HL-60/S4 (cell line): Measurements from ENCODE around the gene OVOL2.
"Not testable (repeated sequence)": the region's sequence is repeated elsewhere in the genome, so short reads cannot be mapped to it uniquely, and the experiment has no call there.

Experiments
- in situ Hi-C: fragments of 300-500 bp; cut with MboI; formaldehyde crosslinking; loops from 2 replicates; pipeline ENCODE4 v1.14.3; 2022; ENCODE audit warnings: low sequenced_read_pairs

The OVOL2 gene

DNA sequence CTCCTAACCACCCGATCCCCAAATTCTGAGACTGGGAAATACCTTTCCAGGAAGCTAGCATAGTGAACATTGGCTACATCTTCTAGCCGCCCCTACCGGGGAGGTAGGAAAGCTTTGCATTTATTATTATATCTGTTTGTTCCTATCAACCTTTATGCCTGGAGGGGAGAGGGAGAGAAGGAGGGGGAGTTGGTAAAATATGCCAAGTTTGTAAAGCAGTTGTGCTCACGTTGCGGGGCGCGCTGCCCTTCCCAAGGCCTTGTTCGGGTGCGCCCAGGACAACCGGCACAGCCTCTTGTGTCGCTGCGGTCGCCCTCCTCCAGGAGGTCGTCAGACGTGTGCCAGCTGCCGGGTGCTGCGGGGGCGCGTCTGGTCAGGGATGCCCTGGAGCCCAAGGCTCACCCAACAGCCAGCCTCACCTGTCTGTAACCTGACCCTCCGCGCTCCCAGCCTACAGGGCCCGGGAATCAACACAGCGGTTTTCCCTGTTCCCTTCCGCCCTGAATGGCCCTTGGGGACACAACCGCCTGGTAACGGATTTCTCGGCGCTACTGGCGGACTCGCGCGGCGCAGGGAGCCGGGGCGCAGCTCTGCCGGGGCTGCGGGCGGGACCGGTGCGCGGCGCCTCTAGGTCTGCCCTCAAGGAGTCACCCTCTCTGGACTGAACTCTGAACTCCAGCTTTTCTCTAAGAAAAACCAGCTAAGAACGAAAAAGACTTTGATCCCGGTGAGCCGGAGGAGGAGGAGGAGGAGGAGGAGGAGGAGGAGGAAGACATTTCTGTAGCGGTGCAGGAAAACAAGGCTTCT is 1.1 kb upstream of the OVOL2 start:
- in situ Hi-C loops: no loop called here

DNA sequence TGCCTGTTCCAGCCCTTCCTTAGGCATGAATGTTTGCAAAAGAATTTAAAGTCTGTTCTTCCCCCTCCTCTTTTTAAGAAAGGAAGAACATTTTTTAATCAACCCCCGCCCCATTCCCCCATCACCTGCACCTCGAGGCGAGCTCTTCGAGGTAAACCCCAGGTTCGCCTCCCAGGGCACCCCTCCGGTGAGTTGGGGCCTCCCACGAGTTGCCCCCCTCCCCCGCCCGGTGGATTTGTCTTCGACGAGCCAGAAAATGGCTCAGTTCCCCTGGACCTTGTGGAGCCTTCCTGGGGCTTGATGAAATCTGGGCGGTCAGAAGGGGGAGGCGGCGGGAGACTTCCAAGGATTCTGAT is 256 bp upstream of the OVOL2 start:
- in situ Hi-C loops: no loop called here

DNA sequence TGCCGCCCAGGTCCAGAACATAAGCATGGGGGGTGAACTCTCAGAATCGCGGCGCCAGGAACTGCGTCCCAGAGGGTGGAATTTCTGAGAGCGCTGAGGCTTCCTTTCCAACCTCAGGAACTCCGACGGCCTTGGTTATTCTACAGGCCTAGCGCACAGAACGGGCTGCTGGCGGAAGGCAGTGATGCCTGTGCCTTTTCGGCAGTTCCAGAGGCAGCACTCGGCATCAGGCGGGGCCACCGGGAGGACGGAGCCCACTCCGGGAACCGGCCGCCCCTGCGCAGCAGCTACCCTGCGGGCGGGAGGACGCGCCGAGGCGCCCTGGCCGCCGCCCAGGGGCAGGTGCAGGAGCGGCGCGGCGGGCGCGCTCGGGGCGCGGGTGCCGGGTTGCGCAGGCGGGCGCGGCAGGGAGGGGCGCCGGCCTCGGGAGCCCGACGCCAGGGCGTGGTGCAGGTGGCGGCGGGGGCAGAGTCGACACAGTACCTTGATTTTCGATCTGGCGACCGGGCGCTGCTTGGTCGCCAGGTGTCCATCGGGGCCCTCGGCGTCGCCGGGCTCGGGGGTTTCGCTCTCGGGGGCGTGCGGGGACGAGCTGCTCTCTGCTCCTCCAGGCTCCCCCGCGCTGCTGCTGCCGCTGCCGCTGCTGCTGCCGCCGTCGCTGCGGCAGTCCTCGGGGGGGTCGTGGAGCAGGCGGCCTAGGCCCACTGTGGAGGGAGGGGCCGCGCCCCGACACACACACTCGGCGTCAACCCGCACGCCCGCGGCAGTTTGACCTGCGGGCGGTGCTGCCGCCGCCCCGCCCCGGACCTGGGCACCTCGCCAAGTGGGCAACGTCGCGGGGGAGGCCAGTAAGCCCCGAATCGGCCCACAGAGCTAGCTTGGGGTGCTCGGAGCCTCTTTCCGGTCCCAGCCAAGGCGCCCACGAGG is 1.3 kb downstream of the OVOL2 start:
- in situ Hi-C loops: no loop called here

DNA sequence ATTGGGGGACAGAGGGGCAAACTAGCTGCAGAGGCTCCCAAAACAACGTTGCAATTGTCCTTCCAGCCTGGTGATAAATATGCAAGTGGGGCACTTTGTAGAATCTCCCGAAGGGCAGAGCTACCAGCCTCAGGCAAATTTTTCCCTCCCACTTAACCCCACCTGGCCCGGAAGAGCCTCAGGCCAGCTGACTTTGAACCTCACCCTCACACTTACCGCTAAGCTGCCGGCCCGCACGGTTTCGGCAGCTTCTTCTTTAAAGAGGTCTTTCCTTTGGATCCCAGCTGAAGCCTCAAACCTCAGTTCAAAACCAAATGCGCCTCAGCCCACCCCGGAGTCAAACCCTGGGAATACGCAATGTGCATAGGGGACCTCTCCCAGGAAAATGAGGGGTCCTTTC is 2.5 kb downstream of the OVOL2 start:
- in situ Hi-C loops: no loop called here

DNA sequence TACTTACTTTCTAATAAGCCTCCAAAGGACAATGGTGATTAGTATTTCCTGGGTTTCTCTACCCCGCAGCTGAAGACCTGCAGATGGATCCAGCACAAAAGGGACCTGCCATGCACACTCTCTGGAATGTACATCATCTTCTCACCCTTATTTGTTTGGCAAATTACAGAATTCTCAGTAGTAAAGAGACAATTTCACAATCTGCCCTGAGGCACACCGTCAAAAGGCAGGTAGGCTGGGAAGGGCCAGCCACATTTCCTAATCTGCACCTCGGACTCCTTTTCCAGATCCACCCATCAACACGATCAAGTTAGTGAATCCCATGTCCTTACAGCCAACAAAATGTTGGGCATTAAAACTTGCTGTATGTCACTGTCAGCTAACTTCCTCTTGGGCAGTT is 4.9 kb downstream of the OVOL2 start:
- in situ Hi-C loops: no loop called here

DNA sequence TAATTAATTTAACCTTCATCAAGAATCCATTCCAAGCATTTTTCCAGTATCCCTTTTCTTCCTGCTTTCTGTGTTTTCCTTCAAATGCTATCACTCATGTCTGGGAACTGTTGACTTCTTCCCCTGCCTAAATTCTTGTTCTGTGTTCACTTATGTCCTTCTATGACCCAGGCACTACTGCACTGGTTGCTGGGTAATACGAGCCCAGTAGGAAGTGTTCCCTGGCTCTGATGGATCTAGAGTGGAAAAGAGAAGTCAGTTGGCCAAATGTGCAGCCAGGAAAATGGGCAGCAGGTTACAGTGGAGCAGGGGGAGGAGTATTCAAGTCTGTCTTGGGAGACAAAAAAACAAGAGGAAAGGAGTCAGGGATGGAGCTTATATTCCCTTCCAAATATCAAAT is 7.1 kb downstream of the OVOL2 start:
- in situ Hi-C loops: no loop called here

DNA sequence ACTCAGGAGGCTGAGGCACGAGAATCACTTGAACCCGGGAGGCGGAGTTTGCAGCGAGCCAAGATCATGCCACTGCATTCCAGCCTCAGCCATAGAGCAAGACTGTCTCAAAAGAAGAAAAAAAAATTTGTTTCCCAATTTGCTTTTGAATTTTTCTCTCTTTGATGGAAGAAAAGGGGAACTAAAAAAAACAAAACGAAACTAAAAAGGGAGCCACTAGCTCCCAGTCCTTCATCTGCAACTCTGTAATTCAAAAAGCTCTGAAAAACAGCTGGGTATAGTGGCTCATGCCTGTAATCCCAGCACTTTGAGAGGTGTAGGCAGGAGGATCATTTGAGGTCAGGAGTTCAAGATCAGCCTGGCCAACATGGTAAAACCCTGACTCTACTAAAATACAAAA is 9.5 kb downstream of the OVOL2 start:
- in situ Hi-C loops: no loop called here

DNA sequence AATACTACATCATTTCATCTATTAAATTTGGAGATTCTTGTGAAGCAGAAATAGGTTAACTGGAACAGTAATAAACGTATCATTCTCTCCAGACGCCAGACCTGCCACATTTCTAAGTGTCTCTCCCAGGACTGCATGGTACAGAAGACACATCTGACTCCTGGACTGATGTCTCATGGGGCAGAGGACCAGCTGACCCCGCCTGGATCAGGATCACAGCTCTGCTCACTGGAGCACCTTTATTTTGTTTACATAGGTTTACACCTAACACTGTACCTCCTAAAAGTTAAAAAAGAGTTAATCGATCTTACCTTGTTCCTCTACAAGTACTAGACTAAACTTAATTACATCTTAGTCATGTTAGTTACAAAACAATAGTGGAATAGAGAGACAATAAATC is 11.2 kb downstream of the OVOL2 start:
- in situ Hi-C loops: no loop called here

DNA sequence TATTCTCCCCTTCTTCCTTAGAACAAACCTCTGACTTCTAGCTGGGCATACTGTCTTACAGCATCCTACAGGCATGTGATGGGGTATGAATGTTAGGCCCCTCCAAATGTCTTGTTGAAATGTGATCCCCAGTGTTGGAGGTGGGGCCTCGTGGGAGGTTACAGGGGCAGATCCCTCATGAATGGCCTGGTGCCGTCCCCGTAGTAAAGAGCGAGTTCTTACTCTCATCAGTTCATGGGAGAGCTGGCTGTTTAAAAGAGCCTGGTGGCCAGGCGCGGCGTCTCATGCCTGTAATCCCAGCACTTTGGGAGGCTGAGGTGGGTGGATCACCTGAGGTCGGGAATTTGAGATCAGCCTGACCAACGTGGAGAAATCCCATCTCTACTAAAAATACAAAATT is 15.5 kb downstream of the OVOL2 start:
- in situ Hi-C loops: no loop called here

DNA sequence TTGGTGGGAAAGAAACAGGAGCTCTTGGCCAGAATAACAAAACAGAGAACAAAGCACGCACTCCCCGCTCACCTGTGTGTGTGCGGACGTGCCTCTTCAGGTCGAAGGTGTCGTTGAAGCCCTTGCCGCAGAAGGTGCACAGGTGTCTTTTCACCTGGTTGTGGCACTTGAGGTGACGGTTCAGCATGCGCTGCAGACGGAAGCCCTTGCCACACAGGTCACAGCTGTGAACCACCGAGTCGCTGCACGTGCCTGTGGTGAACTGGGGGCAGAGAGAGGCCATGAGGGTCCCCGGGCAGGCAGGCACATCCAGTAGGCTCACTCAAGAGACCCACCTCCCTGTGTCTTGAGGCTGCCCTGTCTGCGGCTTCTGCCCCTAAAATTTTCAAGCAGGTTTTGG is 16.3 kb downstream of the OVOL2 start:
- in situ Hi-C loops: no loop called here

DNA sequence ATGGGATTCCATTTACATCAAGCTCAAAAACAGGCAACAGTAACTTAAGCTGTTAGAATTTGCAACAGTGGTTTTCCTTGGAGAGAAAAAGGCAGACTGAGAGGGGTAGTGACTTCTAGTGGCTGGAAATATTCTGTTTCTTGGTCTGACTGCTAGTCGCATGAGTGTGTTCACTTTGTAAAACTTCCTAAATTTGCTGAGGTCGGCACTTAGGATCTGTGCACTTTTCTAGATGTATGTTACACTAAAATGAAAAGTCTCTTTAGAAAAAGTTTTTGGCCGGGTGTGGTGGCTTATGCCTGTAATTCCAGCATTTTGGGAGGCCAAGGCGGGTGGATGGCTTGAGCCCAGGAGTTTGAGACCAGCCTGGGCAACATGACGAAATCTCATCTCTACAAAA is 18.7 kb downstream of the OVOL2 start:
- in situ Hi-C loops: no loop called here

DNA sequence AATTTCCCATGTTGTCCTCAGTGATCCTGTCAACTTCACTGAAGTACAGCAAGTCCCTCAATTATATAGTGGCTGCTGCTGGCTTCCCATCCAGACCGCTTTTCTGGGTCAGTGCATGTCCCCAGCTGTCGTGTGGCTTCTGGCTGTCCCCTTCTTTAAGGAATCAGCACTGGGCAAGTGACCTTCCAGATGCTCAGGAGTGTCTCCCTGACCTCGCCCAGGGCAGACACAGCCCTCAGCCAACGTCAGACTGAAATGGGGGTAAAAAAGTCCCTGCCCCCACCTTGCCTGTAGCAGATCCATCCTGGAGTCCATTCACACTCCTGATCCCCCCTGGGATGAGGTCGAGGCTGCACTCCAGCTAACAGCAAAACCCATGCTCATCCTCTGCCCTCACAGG is 23.7 kb downstream of the OVOL2 start:
- in situ Hi-C loops: no loop called here

DNA sequence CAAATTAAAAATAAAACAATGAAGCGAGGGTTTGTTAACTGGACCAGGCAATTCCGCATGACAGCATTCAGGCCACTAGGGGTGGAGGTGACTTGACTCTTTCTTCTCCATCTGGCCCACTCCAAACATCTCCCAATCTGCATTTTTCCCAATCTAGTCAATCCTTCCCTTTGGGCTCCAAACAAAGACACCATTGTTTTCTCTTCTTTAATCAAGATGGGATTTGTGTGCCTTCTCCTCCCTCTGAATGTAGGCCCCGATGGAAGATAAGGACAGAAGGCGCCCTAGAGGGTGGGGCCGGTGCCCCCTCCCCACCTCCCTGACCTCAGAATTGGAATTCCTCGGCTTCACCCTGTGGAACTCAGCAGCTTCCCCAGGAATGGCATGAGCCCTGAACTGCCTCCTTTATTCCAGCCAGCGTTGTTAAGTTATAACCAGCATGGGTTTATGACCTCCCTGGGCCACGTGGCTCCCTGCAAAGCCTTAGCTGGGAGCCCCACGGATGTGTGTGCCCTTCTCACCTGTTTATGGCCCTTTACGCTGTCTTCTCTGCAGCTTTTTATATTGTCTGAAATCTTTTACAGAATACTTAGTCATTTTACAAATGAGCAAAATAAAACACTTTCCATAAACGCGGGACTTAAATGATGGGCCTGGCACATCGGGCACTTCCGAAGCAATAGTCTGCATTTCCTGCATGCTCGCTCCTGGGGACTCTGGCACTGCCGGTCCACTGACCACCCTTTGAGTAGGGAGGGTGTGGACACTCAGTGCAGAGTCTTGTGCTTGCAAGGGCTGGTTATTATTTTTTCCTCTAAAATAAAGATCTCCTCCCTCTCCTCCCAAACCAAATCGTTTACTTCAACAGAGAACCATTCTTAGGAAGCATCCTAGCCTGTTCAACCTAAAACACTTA is 24.5 kb downstream of the OVOL2 start:
- in situ Hi-C loops: no loop called here

DNA sequence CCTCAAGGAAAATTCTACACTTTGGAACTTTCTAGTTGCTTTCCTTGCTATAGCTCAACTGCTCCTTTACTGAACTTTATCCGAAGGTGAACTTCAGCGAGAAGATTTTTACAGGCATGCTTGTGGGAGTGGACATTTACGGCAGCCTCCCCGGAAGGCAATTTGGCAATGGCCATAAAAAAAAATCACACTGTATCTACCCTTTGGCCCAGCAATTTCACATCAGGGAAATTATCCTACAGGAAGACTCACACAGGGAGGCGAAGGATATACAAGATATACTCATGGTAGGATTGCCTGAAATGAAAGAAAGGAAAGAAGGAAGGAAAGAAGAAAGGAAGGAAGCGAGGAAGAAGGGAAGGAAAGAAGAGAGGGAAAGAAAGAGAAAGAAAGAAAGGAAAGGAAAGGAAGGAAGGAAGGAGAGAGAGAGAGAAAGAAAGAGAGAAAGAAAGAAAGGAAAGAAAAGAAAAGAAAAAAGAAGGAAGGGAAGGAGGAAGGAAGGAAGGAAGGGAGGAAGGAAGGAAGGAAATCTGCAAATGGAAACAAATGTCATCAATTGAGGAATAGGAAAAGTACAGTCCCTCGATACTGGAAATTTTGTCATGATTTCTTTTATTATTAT is 25.7 kb downstream of the OVOL2 start:
- in situ Hi-C loops: no loop called here

DNA sequence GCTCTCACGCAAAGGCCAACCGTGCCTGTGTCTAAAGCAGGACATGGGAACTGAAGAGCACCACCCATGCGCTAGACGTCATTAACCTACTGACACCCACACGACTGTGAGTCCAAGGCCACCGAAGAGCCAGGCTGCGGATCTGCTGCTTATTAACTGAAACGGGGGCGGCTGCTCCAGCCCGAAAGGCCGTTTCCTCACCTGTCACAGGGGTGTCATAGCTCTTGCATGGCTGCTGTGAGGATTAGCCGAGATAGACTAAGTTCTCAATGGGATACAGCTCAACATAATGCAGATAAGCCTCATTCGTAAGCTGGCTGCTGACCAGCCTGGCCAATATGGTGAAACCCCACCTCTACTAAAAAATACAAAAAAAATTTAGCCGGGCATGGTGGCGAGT is 26.7 kb downstream of the OVOL2 start:
- in situ Hi-C loops: no loop called here

DNA sequence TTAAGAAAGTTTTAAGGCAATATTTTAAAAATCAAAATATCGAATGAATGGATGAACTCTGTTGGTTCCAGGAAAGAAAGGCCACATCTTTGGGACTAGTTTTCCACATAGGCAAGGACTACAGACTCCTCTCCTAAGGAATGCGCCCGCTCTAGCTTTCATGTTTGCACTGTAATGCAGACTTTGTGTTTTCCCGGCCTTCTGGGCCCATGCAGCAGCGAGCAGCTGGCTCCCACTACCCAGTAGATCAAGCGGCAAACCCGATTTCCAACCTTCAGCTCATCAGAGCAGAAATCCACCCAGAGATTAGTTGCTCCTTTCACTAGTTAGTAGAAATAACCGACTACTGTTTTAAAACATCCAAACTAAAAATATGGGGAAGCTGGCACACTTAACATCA is 27.7 kb downstream of the OVOL2 start:
- in situ Hi-C loops: no loop called here

DNA sequence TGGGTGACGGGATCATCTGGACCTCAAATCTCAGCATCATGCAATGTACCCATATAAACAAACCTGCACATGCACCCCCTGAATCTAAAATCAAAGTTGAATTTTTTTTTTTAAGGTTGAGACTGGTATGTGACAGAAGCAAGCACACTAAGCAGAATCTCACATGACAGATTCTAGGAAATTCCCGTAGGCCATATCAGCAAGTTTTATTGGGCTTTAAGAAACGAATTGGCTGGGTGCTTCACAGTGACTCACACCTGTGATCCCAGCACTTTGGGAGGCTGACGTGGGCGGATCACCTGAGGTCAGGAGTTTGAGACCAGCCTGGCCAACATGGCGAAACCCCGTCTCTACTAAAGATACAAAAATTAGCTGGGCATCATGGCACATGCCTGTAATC is 30.7 kb downstream of the OVOL2 start:
- in situ Hi-C loops: not testable (repeated sequence)

DNA sequence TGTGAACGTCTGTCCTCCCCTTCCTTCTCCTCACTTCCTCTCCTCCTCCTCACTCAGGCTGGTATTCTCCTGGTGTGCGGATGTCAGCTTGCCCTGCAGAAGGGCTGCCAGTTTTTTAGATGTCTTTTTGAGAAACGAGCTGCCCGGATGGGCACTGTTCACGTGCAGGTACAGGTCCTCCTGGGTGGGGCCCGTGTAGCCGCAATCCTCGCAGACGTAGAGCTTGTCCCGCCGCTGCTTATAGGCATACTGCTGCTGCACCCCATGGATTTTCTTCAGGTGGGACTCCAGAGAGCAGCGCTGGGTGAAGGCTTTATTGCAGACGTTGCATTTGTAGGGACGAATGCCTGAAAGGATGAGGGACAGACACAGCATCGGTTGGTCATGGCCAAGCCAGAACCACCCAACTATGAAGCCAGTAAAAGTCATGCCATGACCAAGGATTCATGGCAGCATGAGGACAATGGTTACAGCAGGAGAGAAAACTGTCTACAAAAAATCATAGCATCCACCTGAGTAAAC is 33.0 kb downstream of the OVOL2 start:
- in situ Hi-C loops: no loop called here

DNA sequence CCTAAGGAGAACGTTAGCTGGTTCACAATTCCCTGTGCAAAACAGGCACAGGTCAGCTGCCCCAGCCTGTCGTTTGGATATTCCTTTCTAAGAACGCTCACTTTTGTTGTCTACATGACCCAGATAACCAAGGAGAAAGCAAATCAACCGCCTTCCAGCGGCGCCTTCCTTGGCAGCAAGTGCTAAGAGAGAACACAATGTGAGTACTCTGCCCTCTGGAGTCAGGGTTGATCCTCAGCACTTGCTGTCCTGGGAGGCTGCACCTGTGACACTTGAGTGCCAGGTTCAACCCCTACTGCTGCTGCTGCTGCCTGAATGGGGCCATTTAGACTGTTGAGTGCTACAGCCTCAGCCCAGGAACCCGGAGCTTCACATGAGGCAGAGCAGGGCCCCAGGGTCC is 36.8 kb downstream of the OVOL2 start:
- in situ Hi-C loops: no loop called here

DNA sequence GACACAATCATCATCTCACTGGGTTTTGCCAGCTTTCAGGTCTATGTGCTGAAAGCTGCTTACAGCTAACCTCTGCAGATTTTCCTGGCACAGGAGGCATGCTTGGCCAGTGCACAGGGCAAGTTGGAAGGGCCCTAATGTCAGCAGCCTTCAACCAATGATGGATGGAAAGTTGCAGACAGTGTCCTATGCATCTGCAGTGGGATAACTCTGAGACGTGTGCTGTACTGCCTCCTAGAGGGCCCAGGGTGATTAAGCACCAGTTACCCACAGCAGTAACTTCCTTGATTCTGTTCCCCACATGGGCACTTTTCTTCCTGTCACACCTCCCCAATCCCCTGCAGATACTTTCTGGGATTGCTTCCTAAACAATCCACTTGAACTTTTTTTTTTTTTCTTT is 38.6 kb downstream of the OVOL2 start:
- in situ Hi-C loops: no loop called here

DNA sequence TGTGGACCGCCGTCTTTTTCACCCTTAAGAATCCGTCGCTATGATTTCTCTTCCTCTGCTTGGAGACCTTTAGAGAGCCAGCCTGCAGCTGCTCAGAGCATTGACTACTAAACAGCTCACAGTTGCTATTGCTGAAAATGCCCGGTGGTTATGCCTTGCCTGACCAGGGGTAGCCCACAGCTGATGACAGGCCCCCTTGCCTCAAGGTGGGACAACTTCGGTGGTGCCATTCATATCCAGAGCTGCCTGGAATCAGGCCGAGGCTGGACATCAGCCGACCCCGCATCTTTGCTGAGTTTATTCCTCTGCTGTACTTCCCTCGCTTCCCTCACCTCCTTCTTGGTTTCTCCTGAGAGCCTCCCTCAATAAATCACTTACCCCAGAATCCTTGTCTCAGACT is 39.6 kb downstream of the OVOL2 start:
- in situ Hi-C loops: no loop called here
